Measurements from ENCODE around the gene RAB40B.

The RAB40B gene

GRCh38 chr17:82615084-82616020 is 83.1 kb downstream of the RAB40B start:
- DNase-seq (ENCODE audit: low read depth in 2 of 2), result no peak

GRCh38 chr17:82614095-82614631 is 84.3 kb downstream of the RAB40B start:
- DNase-seq (ENCODE audit: low read depth in 2 of 2), result no peak

- no peak for DNase-seq (ENCODE audit: low read depth in 2 of 2)
These were observed 85.0 kb downstream of the RAB40B start for GRCh38 chr17:82613283-82614094.

GRCh38 chr17:82611140-82612058 is 87.1 kb downstream of the RAB40B start:
- DNase-seq (ENCODE audit: low read depth in 2 of 2), result no peak

GRCh38 chr17:82609655-82610054 is 88.8 kb downstream of the RAB40B start:
- DNase-seq (ENCODE audit: low read depth in 2 of 2), result no peak

GRCh38 chr17:82608816-82609215 is 89.7 kb downstream of the RAB40B start:
- no peak for DNase-seq (ENCODE audit: low read depth in 2 of 2)

GRCh38 chr17:82605939-82606600 is 92.4 kb downstream of the RAB40B start:
- no peak for DNase-seq (ENCODE audit: low read depth in 2 of 2)

Data from stimulated activated CD8-positive, alpha-beta memory T cell treated with anti-CD3 and anti-CD28 coated beads, Interleukin-15, amount 100 ng/mL, for 48 hours (primary cell).